GM23338 (cell line): Measurements from ENCODE around the gene CGREF1. TPM values are rescaled to one million over a fixed set of nuclear protein-coding genes. Genes with fewer than 3 reads are reported as not detected.

ENCODE experiments used
- ATAC-seq: fragments of 200-7000 bp; cut with Tn5 transposase; 3 replicates; pipeline ENCODE4 v1.9.1; 2020
- DNase-seq: peaks from one replicate; pipeline ENCODE4 v3.0.0-alpha.2; 2015; ENCODE audit warnings: low spot score
- H2AFZ ChIP-seq: fragments of 200-600 bp; sonication (generic); 2 replicates; pipeline ENCODE4 v1.8.0; 2016; ENCODE audit warnings: antibody characterized with exemption, mild to moderate bottlenecking, moderate library complexity
- H3F3A ChIP-seq: fragments of 200-600 bp; sonication (generic); replicated peaks from 2 replicates; pipeline ENCODE4 v1.8.0; 2017; ENCODE audit warnings: antibody characterized with exemption, mixed run types, low read depth
- H3K27ac ChIP-seq: fragments of 200-600 bp; sonication (generic); 2 replicates; pipeline ENCODE4 v1.6.1; 2016; ENCODE audit warnings: low read depth
- H3K27me3 ChIP-seq: fragments of 200-600 bp; sonication (generic); 2 replicates; pipeline ENCODE4 v1.8.0; 2016; ENCODE audit warnings: mild to moderate bottlenecking, mixed run types, moderate library complexity; ENCODE audit not compliant: insufficient read depth
- H3K36me3 ChIP-seq: fragments of 200-600 bp; sonication (generic); 2 replicates; pipeline ENCODE4 v1.8.0; 2016; ENCODE audit warnings: mild to moderate bottlenecking; ENCODE audit not compliant: insufficient read depth
- H3K4me1 ChIP-seq: fragments of 200-600 bp; sonication (generic); 2 replicates; pipeline ENCODE4 v1.8.0; 2016; ENCODE audit warnings: mild to moderate bottlenecking, moderate library complexity; ENCODE audit not compliant: insufficient read depth
- H3K4me2 ChIP-seq: fragments of 200-600 bp; sonication (generic); 2 replicates; pipeline ENCODE4 v1.7.1; 2017; ENCODE audit warnings: mixed run types
- H3K4me3 ChIP-seq: fragments of 200-600 bp; sonication (generic); 2 replicates; pipeline ENCODE4 v1.6.1; 2016; ENCODE audit warnings: mixed run types
- H3K79me2 ChIP-seq: fragments of 200-600 bp; sonication (generic); replicated peaks from 2 replicates; pipeline ENCODE4 v1.8.0; 2017; ENCODE audit warnings: mild to moderate bottlenecking; ENCODE audit not compliant: insufficient read depth
- H3K9me2 ChIP-seq: fragments of 200-600 bp; sonication (generic); 2 replicates; pipeline ENCODE4 v1.8.0; 2017; ENCODE audit not compliant: insufficient read depth
- H4K20me1 ChIP-seq: fragments of 200-600 bp; sonication (generic); replicated peaks from 2 replicates; pipeline ENCODE4 v1.8.0; 2017; ENCODE audit warnings: mild to moderate bottlenecking; ENCODE audit not compliant: insufficient read depth
- H3K27ac Mint-ChIP-seq: 2 replicates; pipeline ENCODE4 v1.8.0; 2020; ENCODE audit warnings: inconsistent platforms, mild to moderate bottlenecking, moderate library complexity, mixed read lengths
- H3K27me3 Mint-ChIP-seq: 3 replicates; pipeline ENCODE4 v1.8.0; 2022; ENCODE audit warnings: low read depth, mild to moderate bottlenecking, moderate library complexity, mixed read lengths, inconsistent platforms; ENCODE audit not compliant: insufficient read depth, poor library complexity
- H3K36me3 Mint-ChIP-seq: 3 replicates; pipeline ENCODE4 v1.8.0; 2021; ENCODE audit warnings: low read depth, mild to moderate bottlenecking, inconsistent platforms, moderate library complexity, mixed read lengths
- H3K4me1 Mint-ChIP-seq: 3 replicates; pipeline ENCODE4 v1.8.0; 2020; ENCODE audit warnings: mild to moderate bottlenecking, inconsistent platforms, mixed read lengths
- H3K4me3 Mint-ChIP-seq: 3 replicates; pipeline ENCODE4 v1.8.0; 2021; ENCODE audit warnings: moderate library complexity, mild to moderate bottlenecking, inconsistent platforms, mixed read lengths
- H3K9me3 Mint-ChIP-seq: 3 replicates; pipeline ENCODE4 v1.8.0; 2020; ENCODE audit warnings: moderate library complexity, mild to moderate bottlenecking, inconsistent platforms, mixed read lengths
- ETS1 ChIP-seq: IDR thresholded peaks from 2 replicates; pipeline ENCODE4 v1.6.1; 2016; ENCODE audit warnings: antibody characterized with exemption
- JUNB ChIP-seq: IDR thresholded peaks from one replicate; pipeline ENCODE4 v1.6.1; 2016; ENCODE audit warnings: antibody characterized with exemption; ENCODE audit not compliant: unreplicated experiment
- NANOG ChIP-seq: IDR thresholded peaks from 2 replicates; pipeline ENCODE4 v1.6.1; 2016; ENCODE audit warnings: antibody characterized with exemption, borderline replicate concordance
- POLR2AphosphoS5 ChIP-seq: IDR thresholded peaks from 2 replicates; pipeline ENCODE4 v1.6.1; 2016; ENCODE audit warnings: antibody characterized with exemption, low read depth
- STAT1 ChIP-seq: IDR thresholded peaks from one replicate; pipeline ENCODE4 v1.6.1; 2016; ENCODE audit warnings: antibody characterized with exemption; ENCODE audit not compliant: unreplicated experiment
- ZNF114 ChIP-seq: fragments of 250-450 bp; sonication (Bioruptor Pico); IDR thresholded peaks from 2 replicates; pipeline ENCODE4 v1.5.0; 2020; ENCODE audit warnings: mild to moderate bottlenecking, moderate library complexity
- ZNF331 ChIP-seq: fragments of 250-450 bp; sonication (Bioruptor Pico); IDR thresholded peaks from 2 replicates; pipeline ENCODE4 v1.5.0; 2020; ENCODE audit warnings: low read depth, mild to moderate bottlenecking, moderate library complexity
- ZNF462 ChIP-seq: fragments of 250-450 bp; sonication (Bioruptor Pico); IDR thresholded peaks from 2 replicates; pipeline ENCODE4 v1.5.0; 2020; ENCODE audit warnings: mild to moderate bottlenecking, moderate library complexity
- polyA plus RNA-seq: library from polyadenylated mRNA; unstranded; fragments of >200 nt; fragmentation: Nextera tagmentation; extraction: Ambion mirVana; gene quantifications from 2 replicates; pipeline ENCODE4 v1.2.1, GENCODE V29; 2016
- total RNA-seq: library from RNA; depleted of rRNA; stranded (reverse); fragments of >200 nt; shearing (Covaris generic); gene quantifications from 2 replicates; pipeline ENCODE4 v1.2.3, GENCODE V29; 2014

Gene CGREF1
- total and polyA plus RNA-seq, 2 experiments from 2014 or later: 4.1 to 4.5 TPM

GRCh38 chr2:27091746-27092695, 26.9 kb downstream of the CGREF1 start (continued):
- TF ChIP-seq ZNF462 (CRISPR knock-in tag) (no peak), ETS1 (no peak), JUNB (no peak)

GRCh38 chr2:27089111-27089954, 29.6 kb downstream of the CGREF1 start:
- no peaks in the 10 kb centered on the region for H3K36me3 ChIP-seq
- Mint-ChIP-seq H3K9me3 (no peaks in the 10 kb centered on the region), H3K27me3 (peaks cover 21% of the 10 kb centered on the region), H3K27ac (no peak overlapping the region), H3K4me1 (peaks cover 16% of the 10 kb centered on the region), H3K4me3 (no peak overlapping the region), H3K36me3 (no peaks in the 10 kb centered on the region)
- H3F3A ChIP-seq: peaks cover 8% of the 10 kb centered on the region; the same call in 1 of the 2 replicates
- H2AFZ ChIP-seq: no peak overlapping the region
- no peak for ATAC-seq
- no peaks in the 10 kb centered on the region for H3K9me2 ChIP-seq
- no peak for DNase-seq
- no peaks in the 10 kb centered on the region for H3K79me2 ChIP-seq
- no peaks in the 10 kb centered on the region; the same call in 1 of the 2 replicates for H4K20me1 ChIP-seq
- H3K27me3 ChIP-seq: peaks cover 16% of the 10 kb centered on the region
- H3K27ac ChIP-seq: no peak overlapping the region
- peaks cover 10% of the 10 kb centered on the region for H3K4me1 ChIP-seq
- no peak overlapping the region for H3K4me2 ChIP-seq
- H3K4me3 ChIP-seq: no peak overlapping the region
- TF ChIP-seq STAT1 (no peak), ZNF331 (no peak), POLR2AphosphoS5 (no peak), ETS1 (no peak), ZNF114 (CRISPR knock-in tag) (no peak), NANOG (no peak)
